NCI-H524 (cell line): ENCODE results near the gene CCRL2.

Experiments
- DNase-seq, 2 experiments: peaks; one replicate each; lab custom pipeline; 2025; lab: John Stamatoyannopoulos, UW

Gene CCRL2

GRCh38 chr3:46406788-46407611 lies at the start of gene CCRL2, which contains the start of gene CCR5AS:
Gene CCRL2, plus strand, starts transcription at chr3:46407259. Its CDS starts 821 bp downstream, at chr3:46408080.
Gene CCR5AS, minus strand, starts transcription at chr3:46407066.
- DNase-seq = no peak

- DNase-seq = no peak
Observed at GRCh38 chr3:46358466-46358865, 48.6 kb upstream of the CCRL2 start.

GRCh38 chr3:46359733-46360493 lies 47.1 kb upstream of the CCRL2 start:
- DNase-seq = no peak

- DNase-seq = no peak
Observed at GRCh38 chr3:46360907-46361306, 46.2 kb upstream of the CCRL2 start.

GRCh38 chr3:46361408-46362283 lies 45.4 kb upstream of the CCRL2 start:
- no peak for DNase-seq

- DNase-seq = no peak
Observed at GRCh38 chr3:46365041-46365440, 42.0 kb upstream of the CCRL2 start.

GRCh38 chr3:46365737-46366524 lies 41.1 kb upstream of the CCRL2 start:
- DNase-seq = no peak

- DNase-seq = no peak
Observed at GRCh38 chr3:46367811-46368210, 39.2 kb upstream of the CCRL2 start.

GRCh38 chr3:46368569-46368968 lies 38.5 kb upstream of the CCRL2 start:
- no peak for DNase-seq

GRCh38 chr3:46369151-46369550 lies 37.9 kb upstream of the CCRL2 start:
- no peak for DNase-seq

GRCh38 chr3:46369675-46370132 lies 37.4 kb upstream of the CCRL2 start:
- DNase-seq = no peak

GRCh38 chr3:46370839-46371518 lies 36.1 kb upstream of the CCRL2 start, which contains the start of gene CCR5:
Gene CCR5, plus strand, starts transcription at chr3:46370946. Its CDS starts 1,957 bp downstream, at chr3:46372903.
- DNase-seq = no peak

- DNase-seq = no peak
Observed at GRCh38 chr3:46371519-46372340, 35.3 kb upstream of the CCRL2 start.

GRCh38 chr3:46372492-46373359 lies 34.3 kb upstream of the CCRL2 start:
- peak in 1 of 2 experiments; percentile 10 for DNase-seq

GRCh38 chr3:46374755-46375154 lies 32.3 kb upstream of the CCRL2 start:
- no peak for DNase-seq

- no peak for DNase-seq
Observed at GRCh38 chr3:46375218-46375617, 31.8 kb upstream of the CCRL2 start.

GRCh38 chr3:46375814-46376213 lies 31.2 kb upstream of the CCRL2 start:
- DNase-seq = no peak

- DNase-seq = peak in 1 of 2 experiments; percentile 23
Observed at GRCh38 chr3:46378426-46378942, 28.6 kb upstream of the CCRL2 start.
